ENCODE data around the gene ST6GALNAC5. TPM values are rescaled to one million over a fixed set of nuclear protein-coding genes. Genes with fewer than 3 reads are reported as not detected.

Gene ST6GALNAC5
- total RNA-seq, 1 experiment from 2014 or later: 0.24 TPM

DNA sequence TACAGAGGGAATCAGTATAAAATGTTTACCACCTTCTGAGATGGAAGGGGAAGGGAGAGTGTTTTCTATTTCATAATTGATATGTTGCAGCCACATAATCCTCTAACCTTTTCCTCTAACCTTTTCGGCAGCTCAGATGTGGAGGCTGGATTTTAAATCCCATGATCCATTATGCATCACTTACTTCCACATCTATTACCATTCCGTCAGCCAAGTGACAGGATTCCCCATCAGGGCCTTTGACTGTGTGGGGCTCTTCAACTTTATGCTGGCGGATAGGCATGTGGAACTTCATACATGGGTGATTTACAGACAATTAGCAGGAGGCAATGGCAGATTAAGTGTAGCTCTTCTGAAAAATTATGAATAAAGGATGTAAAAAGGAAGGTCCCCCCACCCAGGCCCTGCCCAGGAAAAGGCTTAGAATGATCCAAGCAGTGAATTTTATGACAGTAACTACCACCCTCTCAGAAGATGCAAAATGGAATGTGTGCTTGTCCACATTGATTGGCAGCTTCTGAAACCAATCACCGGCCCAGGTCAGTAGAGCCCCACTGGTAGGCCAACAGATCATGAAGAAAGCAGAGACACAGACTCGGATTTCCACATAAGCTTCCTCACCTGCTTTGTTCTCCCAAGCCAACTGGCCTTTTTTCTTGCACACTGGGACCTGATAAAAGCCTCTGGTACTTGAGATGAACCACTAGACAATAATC lies 147.0 kb downstream of the ST6GALNAC5 start:
- Histone ChIP-seq H3K9me3 (ENCODE audit: insufficient read depth, low read depth) (no peaks in the 10 kb centered on the region), H3K27me3 (ENCODE audit: insufficient read depth, low read depth) (no peaks in the 10 kb centered on the region), H3F3A (ENCODE audit: insufficient read depth, low read depth) (peaks cover 12% of the 10 kb centered on the region; the same call in 1 of the 2 replicates), H2AFZ (no peak overlapping the region), H3K36me3 (ENCODE audit: low read depth) (no peaks in the 10 kb centered on the region), H3K27ac (no peak overlapping the region), H3K4me2 (no peak overlapping the region), H3K9me2 (ENCODE audit: insufficient read depth) (no peaks in the 10 kb centered on the region; the same call in 1 of the 2 replicates), H3K79me2 (ENCODE audit: low read depth) (no peaks in the 10 kb centered on the region), H3K4me3 (no peak overlapping the region), H3K4me1 (replicated peaks; ENCODE audit: insufficient read depth) (peaks cover 14% of the 10 kb centered on the region), H4K20me1 (ENCODE audit: insufficient read depth) (no peaks in the 10 kb centered on the region)
- intact Hi-C loops (cut with micrococcal nuclease; ENCODE audit: unreplicated experiment): no loop called here
- ChIA-PET CTCF (no interaction called here), POLR2A (ENCODE audit: unreplicated experiment) (no interaction called here)
- BruUV-seq (replicated peaks): no TSS peak
- DNase-seq: no peak
- TF ChIP-seq EZH2 (IDR thresholded peaks at IDR 0.05; ENCODE audit: low read depth): no peak
- TF ChIP-seq, protein P1, sequence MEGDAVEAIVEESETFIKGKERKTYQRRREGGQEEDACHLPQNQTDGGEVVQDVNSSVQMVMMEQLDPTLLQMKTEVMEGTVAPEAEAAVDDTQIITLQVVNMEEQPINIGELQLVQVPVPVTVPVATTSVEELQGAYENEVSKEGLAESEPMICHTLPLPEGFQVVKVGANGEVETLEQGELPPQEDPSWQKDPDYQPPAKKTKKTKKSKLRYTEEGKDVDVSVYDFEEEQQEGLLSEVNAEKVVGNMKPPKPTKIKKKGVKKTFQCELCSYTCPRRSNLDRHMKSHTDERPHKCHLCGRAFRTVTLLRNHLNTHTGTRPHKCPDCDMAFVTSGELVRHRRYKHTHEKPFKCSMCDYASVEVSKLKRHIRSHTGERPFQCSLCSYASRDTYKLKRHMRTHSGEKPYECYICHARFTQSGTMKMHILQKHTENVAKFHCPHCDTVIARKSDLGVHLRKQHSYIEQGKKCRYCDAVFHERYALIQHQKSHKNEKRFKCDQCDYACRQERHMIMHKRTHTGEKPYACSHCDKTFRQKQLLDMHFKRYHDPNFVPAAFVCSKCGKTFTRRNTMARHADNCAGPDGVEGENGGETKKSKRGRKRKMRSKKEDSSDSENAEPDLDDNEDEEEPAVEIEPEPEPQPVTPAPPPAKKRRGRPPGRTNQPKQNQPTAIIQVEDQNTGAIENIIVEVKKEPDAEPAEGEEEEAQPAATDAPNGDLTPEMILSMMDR (conservative IDR thresholded peaks at IDR 0.05): no peak

DNA sequence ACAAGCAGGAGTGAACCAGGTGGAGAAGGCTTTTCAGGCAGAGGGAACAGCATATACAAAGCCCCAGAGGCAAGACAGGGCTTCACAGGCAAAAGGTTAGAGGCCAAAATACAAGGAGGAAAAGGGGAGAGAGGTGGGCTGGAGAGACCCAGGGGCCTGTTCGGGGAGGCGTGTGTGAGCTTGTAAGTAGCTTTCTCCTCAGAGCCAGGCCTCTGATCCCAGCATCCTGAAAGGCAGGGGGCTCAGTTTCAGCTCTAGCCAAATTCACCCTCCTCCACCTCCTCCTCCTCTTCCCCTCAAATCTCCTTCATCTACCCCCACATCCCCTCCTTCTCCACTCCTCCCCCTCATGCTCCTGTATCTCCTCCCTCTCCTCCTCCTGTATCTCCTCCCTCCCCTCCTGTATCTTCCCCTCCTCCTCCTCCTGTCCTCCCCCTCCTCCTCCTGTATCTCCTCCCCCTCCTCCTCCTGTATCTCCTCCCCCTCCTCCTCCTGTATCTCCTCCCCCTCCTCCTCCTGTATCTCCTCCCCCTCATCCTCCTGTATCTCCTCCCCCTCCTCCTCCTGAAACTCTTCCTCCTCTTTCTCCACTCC lies 148.6 kb downstream of the ST6GALNAC5 start:
- Histone ChIP-seq H3K36me3 (ENCODE audit: low read depth) (no peaks in the 10 kb centered on the region), H2AFZ (no peak overlapping the region)
- POLR2A ChIA-PET (ENCODE audit: unreplicated experiment): no interaction called here

DNA sequence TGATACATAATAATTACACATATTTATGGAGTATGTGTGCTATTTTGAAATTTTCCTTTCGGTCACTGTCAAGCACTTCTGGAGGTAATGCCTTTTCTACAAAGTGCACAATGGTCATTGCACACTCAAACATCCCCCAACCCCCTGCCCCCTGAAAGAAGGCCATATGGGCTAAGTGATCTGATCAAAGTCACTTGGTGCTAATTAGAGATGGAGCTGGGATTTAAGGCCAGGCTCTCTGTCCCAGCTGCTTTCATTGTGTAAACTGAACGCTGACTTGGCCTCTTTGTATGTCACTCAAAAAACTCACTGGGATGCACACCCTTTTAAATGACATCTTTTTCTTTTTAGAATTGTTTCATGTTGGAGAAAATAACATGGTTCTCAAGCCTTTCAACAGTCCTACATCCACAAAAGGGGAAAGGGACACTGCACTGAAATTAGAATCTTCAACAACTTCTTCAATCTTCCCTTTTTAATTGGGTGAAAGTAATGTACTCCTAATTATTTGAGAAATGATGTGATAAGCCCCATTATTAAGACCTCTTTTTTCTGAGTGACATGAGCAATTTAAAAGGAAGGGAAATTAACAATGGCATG lies 149.2 kb downstream of the ST6GALNAC5 start:
- no peaks in the 10 kb centered on the region for H4K20me1 ChIP-seq (ENCODE audit: insufficient read depth)
- no peaks in the 10 kb centered on the region for H3K36me3 ChIP-seq (ENCODE audit: low read depth)
- H3K79me2 ChIP-seq (ENCODE audit: low read depth): no peaks in the 10 kb centered on the region
- no peaks in the 10 kb centered on the region for H3K9me3 ChIP-seq (ENCODE audit: insufficient read depth, low read depth)
- no peak overlapping the region for H3K27ac ChIP-seq
- no peak for DNase-seq
- TF ChIP-seq, protein P1 (conservative IDR thresholded peaks at IDR 0.05): no peak
- no peak for TF ChIP-seq EZH2 (IDR thresholded peaks at IDR 0.05; ENCODE audit: low read depth)
- no peaks in the 10 kb centered on the region for H3K27me3 ChIP-seq (ENCODE audit: insufficient read depth, low read depth)
- H3K4me1 ChIP-seq (replicated peaks; ENCODE audit: insufficient read depth): peaks cover 29% of the 10 kb centered on the region
- no peaks in the 10 kb centered on the region; the same call in 1 of the 2 replicates for H3K9me2 ChIP-seq (ENCODE audit: insufficient read depth)
- no peak overlapping the region for H3K4me2 ChIP-seq
- CTCF ChIA-PET: interaction anchor here (0.6 kb wide), 1 partner anchor 625 kb away, joined by 4 read pairs; no protein-coding TSS in a partner anchor
- H3F3A ChIP-seq (ENCODE audit: insufficient read depth, low read depth): peaks cover 17% of the 10 kb centered on the region; the same call in 1 of the 2 replicates
- H2AFZ ChIP-seq: no peak overlapping the region
- H3K4me3 ChIP-seq: no peak overlapping the region
- POLR2A ChIA-PET (ENCODE audit: unreplicated experiment): no interaction called here
- intact Hi-C loops (cut with micrococcal nuclease; ENCODE audit: unreplicated experiment): no loop called here
- BruUV-seq (replicated peaks): no TSS peak

More for the DNA sequence above, 148.6 kb downstream of the ST6GALNAC5 start:
- no peaks in the 10 kb centered on the region for H3K79me2 ChIP-seq (ENCODE audit: low read depth)
- no peak overlapping the region for H3K4me2 ChIP-seq
- no peak for TF ChIP-seq EZH2 (IDR thresholded peaks at IDR 0.05; ENCODE audit: low read depth)
- TF ChIP-seq, protein P1 (conservative IDR thresholded peaks at IDR 0.05): no peak
- H3K4me3 ChIP-seq: no peak overlapping the region
- peaks cover 17% of the 10 kb centered on the region; the same call in 1 of the 2 replicates for H3F3A ChIP-seq (ENCODE audit: insufficient read depth, low read depth)
- CTCF ChIA-PET: no interaction called here
- no peaks in the 10 kb centered on the region for H4K20me1 ChIP-seq (ENCODE audit: insufficient read depth)
- intact Hi-C loops (cut with micrococcal nuclease; ENCODE audit: unreplicated experiment): no loop called here
- no peaks in the 10 kb centered on the region for H3K27me3 ChIP-seq (ENCODE audit: insufficient read depth, low read depth)
- H3K27ac ChIP-seq: no peak overlapping the region
- BruUV-seq (replicated peaks): no TSS peak
- DNase-seq: no peak
- no peaks in the 10 kb centered on the region for H3K9me3 ChIP-seq (ENCODE audit: insufficient read depth, low read depth)
- no peaks in the 10 kb centered on the region; the same call in 1 of the 2 replicates for H3K9me2 ChIP-seq (ENCODE audit: insufficient read depth)
- H3K4me1 ChIP-seq (replicated peaks; ENCODE audit: insufficient read depth): peaks cover 29% of the 10 kb centered on the region
